NCI-H2029 treated with DMSO at 0.1 percent for 48 hours (cell line): ENCODE measurements around the gene EFCC1.
A peak's percentile ranks its signal among the peaks of the same experiment; 100 is the strongest.

Experiments
- DNase-seq: peaks from one replicate; lab custom pipeline; 2025; lab: John Stamatoyannopoulos, UW

Gene EFCC1, protein sequence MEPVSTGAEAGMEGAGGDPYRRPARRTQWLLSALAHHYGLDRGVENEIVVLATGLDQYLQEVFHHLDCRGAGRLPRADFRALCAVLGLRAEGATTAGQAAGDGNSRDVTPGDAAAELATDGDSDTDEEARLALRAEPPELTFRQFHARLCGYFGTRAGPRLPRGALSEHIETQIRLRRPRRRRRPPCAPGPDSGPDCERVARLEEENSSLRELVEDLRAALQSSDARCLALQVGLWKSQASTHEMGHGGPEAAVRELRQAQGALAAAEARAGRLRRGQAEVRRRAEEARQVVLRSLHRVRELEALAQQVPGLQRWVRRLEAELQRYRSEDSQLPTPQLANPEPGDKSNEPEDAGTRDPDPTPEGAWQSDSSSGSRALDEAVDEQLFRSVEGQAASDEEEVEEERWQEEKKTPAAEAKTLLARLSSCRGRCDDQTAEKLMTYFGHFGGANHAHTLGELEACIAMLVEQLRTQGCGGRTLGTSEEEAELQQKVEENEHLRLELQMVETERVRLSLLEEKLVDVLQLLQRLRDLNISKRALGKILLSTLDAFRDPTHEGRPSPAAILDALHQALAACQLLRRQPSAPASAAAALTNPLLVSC

GRCh38 chr3:129001101-129001805, at the start of gene EFCC1:
EFCC1 (plus strand) TSS chr3:129001304; CDS start chr3:129001629, 325 bp downstream.
- DNase-seq: no peak

GRCh38 chr3:128956440-128956839, 44.7 kb upstream of the EFCC1 start:
- DNase-seq: no peak

- no peak for DNase-seq
Observed at GRCh38 chr3:128965280-128965679, 35.8 kb upstream of the EFCC1 start.

DNA sequence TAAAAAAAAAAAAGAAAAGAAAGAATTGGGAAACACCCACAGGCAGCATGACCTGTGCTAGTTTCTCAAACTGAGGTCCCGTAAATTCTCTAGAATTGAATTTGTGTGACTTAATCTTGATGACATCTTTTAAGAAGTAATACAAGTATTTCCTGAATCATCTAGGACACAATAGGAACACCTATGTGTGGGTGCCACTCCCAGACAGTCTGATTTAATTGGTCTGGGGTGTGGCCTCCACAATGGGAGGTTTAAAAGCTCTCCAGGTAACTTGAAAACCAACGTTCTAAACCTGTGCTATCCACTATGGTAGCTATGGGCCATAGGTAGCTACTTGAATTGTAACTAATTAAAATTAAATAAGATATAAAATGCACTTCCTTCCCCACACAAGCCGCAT, 35.3 kb upstream of the EFCC1 start:
- DNase-seq: no peak

- no peak for DNase-seq
Observed at GRCh38 chr3:128967748-128968355, 33.3 kb upstream of the EFCC1 start.

GRCh38 chr3:128969993-128970739, 30.9 kb upstream of the EFCC1 start:
- DNase-seq: peak; percentile 67

DNA sequence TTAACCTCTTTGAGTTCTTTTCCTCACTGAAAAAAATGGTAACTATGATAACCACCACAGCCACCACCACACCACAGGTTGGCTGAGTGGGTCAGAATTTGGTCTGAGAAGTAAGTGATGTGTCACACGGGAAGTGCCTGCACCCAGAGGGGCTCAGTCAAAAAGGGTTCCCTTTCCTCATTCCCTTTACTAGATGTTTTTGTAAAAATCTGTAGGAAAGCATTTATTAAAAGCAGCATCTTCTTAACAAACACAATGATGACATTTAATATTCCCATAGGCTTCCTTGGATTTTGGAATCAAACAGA, 30.4 kb upstream of the EFCC1 start:
- DNase-seq: no peak

GRCh38 chr3:128971421-128972100, 29.5 kb upstream of the EFCC1 start:
- peak; percentile 59 for DNase-seq

DNA sequence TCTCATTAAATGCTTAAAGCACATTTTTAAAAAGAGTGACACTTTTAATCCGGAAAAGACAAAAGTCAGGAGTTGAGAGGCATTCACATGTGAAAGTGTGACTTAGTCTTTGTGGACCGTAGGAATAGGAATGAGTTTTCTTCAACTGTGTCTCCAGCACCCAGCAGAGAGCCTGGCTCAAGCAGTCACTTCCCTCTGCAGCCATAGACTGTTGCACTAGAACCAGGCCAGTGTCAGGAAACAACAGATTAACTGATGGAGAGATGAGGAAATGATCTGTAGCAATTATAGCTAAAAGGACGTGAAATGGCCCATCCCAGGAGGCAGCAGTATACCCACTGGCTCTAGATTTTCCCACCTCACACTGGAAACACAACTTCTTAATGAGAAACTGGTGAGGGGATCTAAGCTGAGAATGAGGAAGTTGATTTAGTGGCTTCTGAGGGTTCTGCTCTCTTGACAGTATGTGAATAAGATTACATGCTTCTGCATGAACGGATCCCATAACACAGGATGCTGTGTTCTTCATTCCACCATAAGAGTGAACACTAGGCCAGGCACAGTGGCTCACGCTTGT, 27.0 kb upstream of the EFCC1 start:
- DNase-seq: no peak

DNA sequence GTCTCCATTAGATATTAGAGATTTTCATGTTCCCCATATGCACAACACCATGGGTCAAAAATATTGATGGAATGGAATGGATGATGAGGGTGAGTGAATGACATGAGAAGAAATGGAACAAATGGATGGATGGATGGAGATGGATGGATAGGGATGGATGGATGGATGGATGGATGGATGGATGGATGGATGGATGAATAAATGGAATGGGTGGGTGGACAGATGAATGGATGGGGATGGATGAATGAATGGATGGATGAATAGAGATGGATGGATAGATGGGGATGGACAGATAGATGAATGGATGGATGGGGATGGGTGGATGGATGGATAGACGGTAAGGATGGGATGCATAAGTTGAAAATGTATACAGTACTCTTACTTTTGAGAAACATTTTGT, 25.8 kb upstream of the EFCC1 start:
- DNase-seq: no peak

- no peak for DNase-seq
Observed at GRCh38 chr3:128983293-128984069, 17.6 kb upstream of the EFCC1 start.

- DNase-seq: no peak
Observed at GRCh38 chr3:128984596-128984995, 16.5 kb upstream of the EFCC1 start.

- no peak for DNase-seq
Observed at GRCh38 chr3:128987302-128988100, 13.6 kb upstream of the EFCC1 start.

DNA sequence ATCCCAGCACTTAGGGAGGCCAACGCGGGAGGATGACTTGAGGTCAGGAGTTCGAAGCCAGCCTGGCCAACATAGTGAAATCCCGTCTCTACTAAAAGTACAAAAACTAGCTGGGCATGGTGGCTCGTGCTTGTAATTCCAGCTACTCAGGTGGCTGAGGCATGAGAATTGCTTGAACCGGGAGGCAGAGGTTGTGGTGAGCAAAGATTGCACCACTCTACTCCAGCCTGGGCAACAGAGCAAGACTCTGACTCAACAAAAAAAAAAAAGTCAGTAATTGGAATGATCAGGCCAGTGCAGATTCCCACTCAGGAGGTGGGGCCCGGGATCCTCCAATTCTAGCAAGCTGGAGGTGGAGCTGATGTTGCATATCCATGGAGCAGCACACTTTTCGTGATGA, 12.8 kb upstream of the EFCC1 start:
- DNase-seq: no peak

- DNase-seq: no peak
Observed at GRCh38 chr3:128991355-128991895, 9.7 kb upstream of the EFCC1 start.

GRCh38 chr3:128992926-128993460, 8.1 kb upstream of the EFCC1 start:
- DNase-seq: no peak

- DNase-seq: peak; percentile 73
Observed at GRCh38 chr3:128993461-128994172, 7.5 kb upstream of the EFCC1 start, which contains the start of gene CFAP92. CFAP92 (minus strand) TSS chr3:128994076; CDS start chr3:128993304, 772 bp downstream.

GRCh38 chr3:128994173-128994512, 7.0 kb upstream of the EFCC1 start:
- DNase-seq: no peak
